ENCODE results near the gene MYL5. TPM values are rescaled to one million over a fixed set of nuclear protein-coding genes. Genes with fewer than 3 reads are reported as not detected.

MYL5 gene
- total and polyA plus RNA-seq, 2 donors (not counting 1 experiment from before 2014, with no cell fraction given) = 9.6 to 14.4 TPM

DNA sequence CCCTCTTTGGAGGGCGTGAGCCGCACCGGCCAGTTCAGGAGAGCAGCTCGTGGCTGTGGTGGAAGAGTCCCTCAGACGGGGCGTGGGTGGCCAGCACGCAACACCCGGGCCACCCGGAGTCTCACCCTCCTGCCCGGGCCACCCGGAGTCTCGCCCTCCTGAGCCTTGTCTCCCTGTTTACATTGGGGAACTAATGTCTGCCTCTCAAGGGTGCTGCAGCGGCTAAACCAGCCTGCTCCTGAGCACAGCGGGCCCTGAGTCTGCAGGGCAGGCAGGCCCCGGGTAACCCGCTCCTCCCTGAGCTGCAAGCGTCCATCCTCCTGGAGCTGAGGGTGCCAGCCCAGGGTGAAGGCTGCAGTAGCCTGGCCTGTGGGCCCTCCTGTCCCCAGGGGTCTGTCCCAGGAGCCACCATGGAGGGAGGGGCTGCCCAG lies 46.0 kb upstream of the MYL5 start:
- Histone ChIP-seq H3K27me3 (ENCODE audit: control insufficient read depth, insufficient read depth, low read length) (no peaks in the 10 kb centered on the region), H2AFZ (ENCODE audit: low read length) (no peak overlapping the region), H3K4me2 (ENCODE audit: extremely low read depth, insufficient read depth, low read length) (no peak overlapping the region), H3K79me2 (ENCODE audit: control insufficient read depth, insufficient read depth, low read length) (no peaks in the 10 kb centered on the region), H3K9ac (ENCODE audit: insufficient read depth, low read length) (no peak overlapping the region), H3K27ac (ENCODE audit: insufficient read depth, low read length) (no peak overlapping the region), H3K9me3 (ENCODE audit: control insufficient read depth, insufficient read depth, low read depth, low read length) (no peaks in the 10 kb centered on the region), H3K4me1 (ENCODE audit: control insufficient read depth, extremely low read depth, insufficient read depth, low read length) (no peaks in the 10 kb centered on the region), H4K20me1 (ENCODE audit: control insufficient read depth, extremely low read depth, insufficient read depth, low read length) (no peaks in the 10 kb centered on the region), H3K36me3 (ENCODE audit: control insufficient read depth, insufficient read depth, low read length) (no peaks in the 10 kb centered on the region), H3K4me3 (replicated peaks in 1 of 4; ENCODE audit: control extremely low read depth in 1 of 4, insufficient read depth in 1 of 4, low read depth in 3 of 4, low read length in 4 of 4) (no peak overlapping the region)
- TF ChIP-seq CTCF (conservative IDR thresholded peaks at IDR 0.05 in 1 of 2, IDR thresholded peaks at IDR 0.05 in 1 of 2; ENCODE audit: low read depth in 1 of 2, low read length in 2 of 2) (no peak), EZH2 (IDR thresholded peaks at IDR 0.05; ENCODE audit: low read length, missing control alignments) (no peak)
- DNase-seq (ENCODE audit: low read depth in 2 of 2) = no peak

- DNase-seq (ENCODE audit: low read depth in 2 of 2) = no peak
- TF ChIP-seq CTCF (conservative IDR thresholded peaks at IDR 0.05 in 1 of 2, IDR thresholded peaks at IDR 0.05 in 1 of 2; ENCODE audit: low read depth in 1 of 2, low read length in 2 of 2) (no peak), EZH2 (IDR thresholded peaks at IDR 0.05; ENCODE audit: low read length, missing control alignments) (no peak)
- no peak overlapping the region for H2AFZ ChIP-seq (ENCODE audit: low read length)
- no peaks in the 10 kb centered on the region for H4K20me1 ChIP-seq (ENCODE audit: control insufficient read depth, extremely low read depth, insufficient read depth, low read length)
- H3K4me3 ChIP-seq (replicated peaks in 1 of 4; ENCODE audit: control extremely low read depth in 1 of 4, insufficient read depth in 1 of 4, low read depth in 3 of 4, low read length in 4 of 4) = no peak overlapping the region
- no peaks in the 10 kb centered on the region for H3K27me3 ChIP-seq (ENCODE audit: control insufficient read depth, insufficient read depth, low read length)
- H3K79me2 ChIP-seq (ENCODE audit: control insufficient read depth, insufficient read depth, low read length) = no peaks in the 10 kb centered on the region
- no peak overlapping the region for H3K27ac ChIP-seq (ENCODE audit: insufficient read depth, low read length)
- no peak overlapping the region for H3K9ac ChIP-seq (ENCODE audit: insufficient read depth, low read length)
- H3K4me1 ChIP-seq (ENCODE audit: control insufficient read depth, extremely low read depth, insufficient read depth, low read length) = no peaks in the 10 kb centered on the region
- H3K4me2 ChIP-seq (ENCODE audit: extremely low read depth, insufficient read depth, low read length) = no peak overlapping the region
- H3K36me3 ChIP-seq (ENCODE audit: control insufficient read depth, insufficient read depth, low read length) = no peaks in the 10 kb centered on the region
- no peaks in the 10 kb centered on the region for H3K9me3 ChIP-seq (ENCODE audit: control insufficient read depth, insufficient read depth, low read depth, low read length)
Measured at GRCh38 chr4:628821-629635, 45.3 kb upstream of the MYL5 start.

DNA sequence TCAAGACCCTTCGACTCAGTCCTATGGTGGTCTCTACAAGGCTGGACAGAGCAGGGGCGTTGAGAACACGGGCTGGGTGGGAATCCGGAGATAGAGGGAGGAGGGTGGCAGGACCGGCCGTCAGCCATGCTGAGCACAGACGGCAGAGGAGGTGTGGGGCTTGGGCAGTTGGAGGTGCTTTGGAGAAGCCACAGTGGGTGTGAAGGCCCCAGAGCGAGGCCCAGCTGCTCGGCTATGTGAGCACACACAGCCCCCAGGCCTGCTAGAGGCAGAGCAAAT lies 44.8 kb upstream of the MYL5 start:
- H3K79me2 ChIP-seq (ENCODE audit: control insufficient read depth, insufficient read depth, low read length) = no peaks in the 10 kb centered on the region
- no peak overlapping the region for H3K27ac ChIP-seq (ENCODE audit: insufficient read depth, low read length)
- no peak overlapping the region for H3K9ac ChIP-seq (ENCODE audit: insufficient read depth, low read length)
- no peak overlapping the region for H3K4me3 ChIP-seq (replicated peaks in 1 of 4; ENCODE audit: control extremely low read depth in 1 of 4, insufficient read depth in 1 of 4, low read depth in 3 of 4, low read length in 4 of 4)
- no peaks in the 10 kb centered on the region for H3K4me1 ChIP-seq (ENCODE audit: control insufficient read depth, extremely low read depth, insufficient read depth, low read length)
- no peaks in the 10 kb centered on the region for H3K9me3 ChIP-seq (ENCODE audit: control insufficient read depth, insufficient read depth, low read depth, low read length)
- no peak overlapping the region for H2AFZ ChIP-seq (ENCODE audit: low read length)
- no peak for DNase-seq (ENCODE audit: low read depth in 2 of 2)
- TF ChIP-seq CTCF (conservative IDR thresholded peaks at IDR 0.05 in 1 of 2, IDR thresholded peaks at IDR 0.05 in 1 of 2; ENCODE audit: low read depth in 1 of 2, low read length in 2 of 2) (no peak), EZH2 (IDR thresholded peaks at IDR 0.05; ENCODE audit: low read length, missing control alignments) (no peak)
- no peaks in the 10 kb centered on the region for H3K36me3 ChIP-seq (ENCODE audit: control insufficient read depth, insufficient read depth, low read length)
- H4K20me1 ChIP-seq (ENCODE audit: control insufficient read depth, extremely low read depth, insufficient read depth, low read length) = no peaks in the 10 kb centered on the region
- H3K27me3 ChIP-seq (ENCODE audit: control insufficient read depth, insufficient read depth, low read length) = no peaks in the 10 kb centered on the region
- no peak overlapping the region for H3K4me2 ChIP-seq (ENCODE audit: extremely low read depth, insufficient read depth, low read length)
